H1 (cell line): ENCODE results near the gene FGF2. TPM values are rescaled to one million over a fixed set of nuclear protein-coding genes. Genes with fewer than 3 reads are reported as not detected.

ENCODE experiments used
- CTCF ChIA-PET: fragments of 300-600 bp; sonication (Branson Sonifier 250); formaldehyde crosslinking; loops from one replicate; lab custom pipeline; 2021; ENCODE audit not compliant: partially characterized antibody; lab: Charles Lee
- POLR2A ChIA-PET: fragments of 300-600 bp; sonication (Branson Sonifier 250); formaldehyde crosslinking; loops from one replicate; lab custom pipeline; 2021; ENCODE audit warnings: inconsistent platforms; ENCODE audit not compliant: partially characterized antibody; lab: Charles Lee
- DNase-seq, 2 experiments: peaks; one replicate each; pipeline versions ENCODE4 v3.0.0 to v3.0.0-alpha.2; 2010 to 2022; ENCODE audit warnings: low spot score in 2 of 2, low read depth in 1 of 2, mixed read lengths in 1 of 2
- FAIRE-seq: peaks from 2 replicates; lab custom pipeline; 2011; peaks lifted over from hg19 to GRCh38; lab: Jason Lieb, UNC
- H2AFZ ChIP-seq: 2 replicates; pipeline ENCODE4 v1.8.1; 2012; ENCODE audit warnings: low read length, inconsistent platforms
- H2AK5ac ChIP-seq: 2 replicates; pipeline ENCODE4 v1.6.1; 2013; ENCODE audit warnings: low read depth, low read length
- H2BK120ac ChIP-seq: replicated peaks from 2 replicates; pipeline ENCODE3; 2013; ENCODE audit warnings: low read depth, low read length, inconsistent platforms
- H2BK12ac ChIP-seq: 2 replicates; pipeline ENCODE4 v1.6.1; 2013; ENCODE audit warnings: low read depth, low read length
- H2BK15ac ChIP-seq: 2 replicates; pipeline ENCODE4 v1.6.1; 2013; ENCODE audit warnings: low read length
- H2BK20ac ChIP-seq: 2 replicates; pipeline ENCODE4 v1.6.1; 2013; ENCODE audit warnings: low read length
- H2BK5ac ChIP-seq: 2 replicates; pipeline ENCODE4 v1.6.1; 2013; ENCODE audit warnings: low read depth, low read length
- H3K14ac ChIP-seq: 2 replicates; pipeline ENCODE4 v1.6.1; 2013; ENCODE audit warnings: inconsistent platforms; ENCODE audit not compliant: insufficient read length
- H3K18ac ChIP-seq: 2 replicates; pipeline ENCODE4 v1.6.1; 2013; ENCODE audit warnings: low read length; ENCODE audit errors: extremely low read depth
- H3K23ac ChIP-seq: 2 replicates; pipeline ENCODE4 v1.6.1; 2013; ENCODE audit warnings: inconsistent platforms; ENCODE audit not compliant: insufficient read length
- H3K23me2 ChIP-seq: 2 replicates; pipeline ENCODE4 v1.6.1; 2013; ENCODE audit warnings: low read depth, low read length
- H3K27ac ChIP-seq: 2 replicates; pipeline ENCODE4 v1.6.1; 2011; ENCODE audit warnings: low read depth, low read length, inconsistent platforms
- H3K27me3 ChIP-seq, 4 experiments: replicated peaks in 1 of 4; 1 replicate in 1 of 4; 2 replicates in 3 of 4; pipeline versions ENCODE4 v1.6.1 to v1.8.1; 2011 to 2013; ENCODE audit warnings: low read length in 3 of 4, mild to moderate bottlenecking in 3 of 4, inconsistent platforms in 2 of 4, mixed read lengths in 2 of 4, moderate library complexity in 1 of 4; ENCODE audit not compliant: control insufficient read depth in 3 of 4, insufficient read depth in 3 of 4; ENCODE audit errors: extremely low read depth in 1 of 4
- H3K36me3 ChIP-seq, 4 experiments: 2 replicates each; pipeline versions ENCODE4 v1.6.1 to v1.8.1; 2011 to 2013; ENCODE audit warnings: mild to moderate bottlenecking in 4 of 4, low read length in 3 of 4, moderate library complexity in 2 of 4, control low read depth in 1 of 4, inconsistent platforms in 1 of 4; ENCODE audit not compliant: insufficient read depth in 4 of 4, control insufficient read depth in 2 of 4
- H3K4ac ChIP-seq: replicated peaks from 2 replicates; pipeline ENCODE3; 2013; ENCODE audit warnings: low read length, low read depth, mixed read lengths, inconsistent platforms; ENCODE audit not compliant: insufficient read length
- H3K4me1 ChIP-seq, 4 experiments: replicated peaks in 1 of 4; 1 replicate in 1 of 4; 2 replicates in 3 of 4; pipeline versions ENCODE4 v1.6.1 to v1.8.1; 2011 to 2013; ENCODE audit warnings: low read length in 3 of 4, inconsistent platforms in 2 of 4, mixed read lengths in 1 of 4; ENCODE audit not compliant: insufficient read depth in 4 of 4, control insufficient read depth in 3 of 4
- H3K4me2 ChIP-seq, 2 experiments: 2 replicates each; pipeline versions ENCODE4 v1.6.1 to v1.8.1; 2011 to 2013; ENCODE audit warnings: low read depth in 2 of 2, low read length in 2 of 2, control low read depth in 1 of 2, inconsistent platforms in 1 of 2, mild to moderate bottlenecking in 1 of 2; ENCODE audit not compliant: insufficient read depth in 1 of 2
- H3K4me3 ChIP-seq, 4 experiments: fragments of 200-600, 300-600 bp in 1 of 4; sonication (generic), shearing (Covaris generic), sonication (Bioruptor Twin) in 1 of 4; 2 replicates each; pipeline versions ENCODE4 v1.5.1 to v1.8.1; 2011 to 2016; ENCODE audit warnings: low read length in 4 of 4, low read depth in 3 of 4, control low read depth in 2 of 4, inconsistent platforms in 2 of 4, mild to moderate bottlenecking in 2 of 4, mixed read lengths in 1 of 4, moderate library complexity in 1 of 4; ENCODE audit not compliant: insufficient read depth in 2 of 4; ENCODE audit errors: extremely low read depth in 1 of 4
- H3K56ac ChIP-seq: replicated peaks from 2 replicates; pipeline ENCODE3; 2013; ENCODE audit warnings: low read depth, mild to moderate bottlenecking, mixed read lengths, low read length, inconsistent platforms; ENCODE audit not compliant: insufficient read length
- H3K79me1 ChIP-seq: 2 replicates; pipeline ENCODE4 v1.6.1; 2013; ENCODE audit warnings: low read depth, low read length, control low read depth
- H3K79me2 ChIP-seq, 2 experiments: 2 replicates each; pipeline versions ENCODE4 v1.6.1 to v1.8.1; 2012 to 2013; ENCODE audit warnings: low read length in 2 of 2, mild to moderate bottlenecking in 2 of 2, inconsistent platforms in 1 of 2; ENCODE audit not compliant: insufficient read depth in 2 of 2, control insufficient read depth in 1 of 2
- H3K9ac ChIP-seq, 4 experiments: replicated peaks in 1 of 4; 1 replicate in 1 of 4; 2 replicates in 3 of 4; pipeline versions ENCODE4 v1.6.1 to v1.8.1; 2011 to 2013; ENCODE audit warnings: low read depth in 3 of 4, low read length in 3 of 4, control low read depth in 2 of 4, mild to moderate bottlenecking in 2 of 4, moderate library complexity in 2 of 4, inconsistent platforms in 1 of 4; ENCODE audit errors: extremely low read depth in 1 of 4
- H3K9me3 ChIP-seq, 2 experiments: 2 replicates each; pipeline versions ENCODE4 v1.6.1 to v1.8.1; 2012 to 2013; ENCODE audit warnings: mild to moderate bottlenecking in 2 of 2, moderate library complexity in 2 of 2, control low read depth in 1 of 2, inconsistent platforms in 1 of 2, low read depth in 1 of 2, low read length in 1 of 2, mixed read lengths in 1 of 2; ENCODE audit not compliant: insufficient read depth in 2 of 2
- H4K20me1 ChIP-seq, 2 experiments: replicated peaks in 1 of 2; 2 replicates each; pipeline versions ENCODE3 to v1.8.1; 2011 to 2013; ENCODE audit warnings: inconsistent platforms in 2 of 2, low read length in 2 of 2, mild to moderate bottlenecking in 1 of 2; ENCODE audit not compliant: insufficient read depth in 2 of 2, control insufficient read depth in 1 of 2
- H4K5ac ChIP-seq: 2 replicates; pipeline ENCODE4 v1.6.1; 2013; ENCODE audit warnings: low read length, low read depth, mixed read lengths, inconsistent platforms; ENCODE audit not compliant: insufficient read length
- H4K8ac ChIP-seq: 2 replicates; pipeline ENCODE4 v1.8.0; 2013; ENCODE audit warnings: mild to moderate bottlenecking, moderate library complexity, low read length, inconsistent platforms; ENCODE audit not compliant: insufficient read depth; ENCODE audit errors: extremely low read depth
- H4K91ac ChIP-seq: replicated peaks from 2 replicates; pipeline ENCODE3; 2013; ENCODE audit warnings: low read length, mixed read lengths, inconsistent platforms; ENCODE audit not compliant: insufficient read length
- RBBP5 ChIP-seq: IDR thresholded peaks from 2 replicates; pipeline ENCODE4 v1.7.1; 2012; ENCODE audit warnings: low read depth, mild to moderate bottlenecking, inconsistent platforms, low read length, moderate library complexity, borderline replicate concordance
- WGBS, 2 experiments: shearing (Covaris generic) in 1 of 2; methylation state at CpG; one replicate each; pipeline versions ENCODE4 v1.1.6 to v1.1.7; 2013 to 2015; ENCODE audit warnings: low lambda C conversion rate in 2 of 2, mixed read lengths in 2 of 2, inconsistent platforms in 1 of 2, low coverage in 1 of 2, missing lambda C conversion rate in 1 of 2; ENCODE audit not compliant: insufficient replicate concordance in 2 of 2, insufficient coverage in 1 of 2, insufficient read length in 1 of 2; ENCODE audit errors: extremely low coverage in 1 of 2, missing lambda C conversion rate in 1 of 2; 5-methylcytosine and 5-hydroxymethylcytosine counted together
- polyA plus RNA-seq, 7 experiments: library from polyadenylated mRNA; depleted of rRNA in 3 of 7; stranded (reverse) in 5 of 7; unstranded in 2 of 7; fragments of >200 nt in 5 of 7; fragments of 200-250 nt in 2 of 7; gene quantifications; 1 replicate in 5 of 7; 2 replicates in 1 of 7; 4 replicates in 1 of 7; pipeline versions ENCODE4 v1.2.1 to v1.2.3, GENCODE V29; 2011 to 2013; ENCODE audit warnings: missing spikeins in 2 of 7, mixed read lengths in 2 of 7
- total RNA-seq: library from RNA; stranded (reverse); fragmentation: NEBNext Ultra II Directional; extraction: Animal tissue kit (Norgen Biotek cat#: 25700); gene quantifications from 2 replicates; pipeline ENCODE4 v1.2.1, GENCODE V29; 2021

FGF2 gene
- total and polyA plus RNA-seq, 2 of the 8 experiments (the other 6 are each of a cell fraction or from before 2014, with no cell fraction given) = 23.4 to 145 TPM

- Histone ChIP-seq H4K20me1 (no peaks in the 10 kb centered on the region), H3K56ac (no peak overlapping the region), H2BK12ac (no peak overlapping the region), H2AFZ (no peak overlapping the region), H3K9ac (no peak overlapping the region), H3K23ac (no peak overlapping the region), H4K91ac (no peak overlapping the region), H2BK5ac (no peak overlapping the region), H3K36me3 (peaks cover 0 to 28% (median 7%) of the 10 kb centered on the region in 4 experiments; a peak in 4 of 8 replicates), H3K27me3 (no peaks in the 10 kb centered on the region), H3K79me1 (no peaks in the 10 kb centered on the region), H3K4me1 (peaks cover 0 to 9% (median 4%) of the 10 kb centered on the region in 4 experiments; a peak in 3 of 7 replicates), H3K9me3 (no peaks in the 10 kb centered on the region), H3K23me2 (no peaks in the 10 kb centered on the region), H3K4me2 (no peak overlapping the region), H2AK5ac (no peak overlapping the region), H3K27ac (no peak overlapping the region), H3K79me2 (no peaks in the 10 kb centered on the region), H3K4me3 (no peak overlapping the region), H3K14ac (no peak overlapping the region), H2BK20ac (no peak overlapping the region), H4K5ac (no peak overlapping the region), H4K8ac (no peak overlapping the region), H3K18ac (no peak overlapping the region), H2BK15ac (no peak overlapping the region), H3K4ac (no peak overlapping the region), H2BK120ac (no peak overlapping the region)
- DNase-seq = no peak
- 84% methylated on average over 3 of the region's 3 CpGs; no CpG with 5 or more reads in 1 of the 2 experiments for WGBS, 2 experiments
- POLR2A ChIA-PET = interaction anchor here (0.8 to 1.6 kb wide), 4 partner anchors 19 to 150 kb away, joined by 3 to 4 read pairs (median 4); partner anchors contain the start of gene NUDT6
- CTCF ChIA-PET = no interaction called here
- no peak for FAIRE-seq
- TF ChIP-seq RBBP5 = no peak
Observed at GRCh38 chr4:122900314-122900713, 73.7 kb downstream of the FGF2 start.
